GM19455 (cell line): ENCODE results near the gene DDX41.
A peak's percentile ranks its signal among the peaks of the same experiment; 100 is the strongest.

Experiments used
- ATAC-seq: cut with Tn5 transposase; IDR thresholded peaks from one replicate; pipeline ENCODE4 v1.9.1; 2021; ENCODE audit not compliant: unreplicated experiment

Gene DDX41

DNA sequence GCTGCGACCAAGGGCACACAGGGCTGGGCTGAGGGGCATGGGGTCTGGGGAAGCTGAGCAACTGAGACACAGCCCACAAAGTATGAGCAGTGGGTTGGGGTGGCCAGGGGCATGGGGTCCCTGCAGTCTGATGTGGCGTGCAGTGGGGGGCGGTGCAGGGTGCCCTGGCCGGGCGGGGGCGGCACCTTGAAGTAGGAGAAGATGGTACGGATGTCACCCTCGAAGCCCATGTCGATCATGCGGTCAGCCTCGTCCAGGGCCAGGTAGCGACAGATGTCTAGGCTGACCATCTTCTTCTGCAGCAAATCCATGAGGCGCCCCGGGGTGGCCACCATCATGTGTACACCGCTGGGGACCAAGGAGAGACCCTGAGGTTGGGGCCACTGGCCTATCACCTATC is 3.3 kb downstream of the DDX41 start:
- no peak for ATAC-seq

DNA sequence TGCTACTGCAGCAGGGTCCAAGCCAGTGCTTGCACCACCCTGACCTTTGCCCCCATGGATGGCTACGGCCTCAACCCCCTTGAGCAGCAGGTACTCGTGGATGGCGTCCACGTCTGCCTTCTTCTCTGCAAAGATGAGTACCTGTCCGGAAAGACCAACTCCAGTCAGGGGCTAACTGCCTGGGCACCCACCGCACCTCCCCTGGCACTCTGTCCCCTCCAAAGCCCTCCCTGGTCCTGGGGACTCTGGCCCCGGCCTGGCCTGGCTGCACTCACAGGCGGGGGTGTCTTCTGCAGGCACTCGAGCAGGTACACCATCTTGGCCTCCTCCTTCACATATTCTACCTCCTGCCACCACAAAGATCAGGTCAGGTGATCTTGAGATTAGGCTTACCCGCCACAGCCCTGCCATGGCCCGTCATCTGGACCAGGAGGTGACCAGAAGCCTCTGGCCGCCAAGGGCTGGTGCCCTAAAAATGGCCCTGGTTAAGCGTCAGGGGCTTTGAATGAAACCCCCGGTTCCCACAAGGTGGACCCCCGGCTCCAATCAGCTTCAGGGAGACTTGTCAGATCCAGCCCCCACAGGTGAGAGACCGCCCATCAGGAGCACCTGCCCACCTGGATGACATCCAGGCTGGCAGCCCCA is 3.9 kb downstream of the DDX41 start:
- no peak for ATAC-seq

DNA sequence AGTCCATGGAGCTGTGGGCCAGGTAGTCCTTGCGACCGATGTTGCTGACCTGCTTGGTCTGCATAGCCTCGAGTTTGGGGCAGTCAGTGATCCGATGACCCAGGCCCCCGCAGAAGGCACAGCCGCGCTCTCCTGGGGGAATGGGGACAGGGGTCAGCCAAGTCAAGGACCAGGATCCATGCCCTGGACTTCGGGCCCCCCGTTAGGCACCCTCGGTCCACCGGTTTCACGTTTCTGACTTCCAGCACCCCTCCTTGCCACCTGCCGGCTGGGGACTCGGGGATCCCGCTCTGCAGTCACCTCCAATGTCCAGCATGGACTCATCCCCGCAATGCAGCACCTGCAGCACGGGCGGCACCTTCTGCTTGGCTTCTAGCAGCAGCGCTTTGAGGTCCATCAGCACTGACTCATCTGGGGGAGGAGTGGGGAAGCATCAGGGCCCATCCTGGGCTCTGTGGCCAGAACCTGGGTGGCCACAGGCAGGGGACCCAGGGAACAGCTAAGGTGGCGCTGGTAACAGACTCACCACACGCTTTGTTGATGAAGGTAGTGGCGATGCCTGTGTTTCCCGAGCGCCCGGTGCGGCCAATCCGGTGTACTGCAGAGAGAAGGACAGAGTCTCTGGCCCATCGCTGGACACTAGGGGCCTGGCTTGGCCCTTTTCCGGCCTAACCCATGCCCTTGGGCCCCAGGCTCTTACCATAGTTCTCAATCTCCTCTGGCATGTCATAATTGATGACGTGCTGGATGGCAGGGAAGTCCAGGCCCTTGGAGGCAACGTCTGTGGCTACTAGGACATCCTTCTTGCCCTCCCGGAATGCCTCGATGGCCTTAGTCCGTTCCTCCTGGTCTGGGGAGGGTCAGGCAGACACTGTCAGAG is 4.7 kb downstream of the DDX41 start:
- no peak for ATAC-seq

DNA sequence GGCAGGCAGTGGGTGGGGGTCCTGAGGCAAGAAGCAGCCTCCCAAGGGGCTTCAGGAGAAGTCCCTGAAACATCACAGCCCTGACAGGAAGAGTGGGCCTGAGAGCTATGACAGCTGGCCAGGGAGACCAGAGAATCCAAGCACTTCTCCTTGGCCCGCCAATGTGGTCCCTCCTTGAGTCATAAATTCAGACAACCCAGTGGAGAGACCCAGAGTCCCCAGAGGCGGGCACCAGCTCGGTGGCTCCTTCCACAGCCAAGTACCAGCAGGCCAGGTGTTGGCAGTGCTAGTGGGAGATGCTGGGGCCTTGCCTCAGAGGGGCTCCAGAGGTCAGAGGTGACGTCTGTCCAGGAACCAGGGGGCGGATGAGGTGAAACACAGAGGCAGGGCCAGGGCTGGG is 5.6 kb downstream of the DDX41 start:
- no peak for ATAC-seq

DNA sequence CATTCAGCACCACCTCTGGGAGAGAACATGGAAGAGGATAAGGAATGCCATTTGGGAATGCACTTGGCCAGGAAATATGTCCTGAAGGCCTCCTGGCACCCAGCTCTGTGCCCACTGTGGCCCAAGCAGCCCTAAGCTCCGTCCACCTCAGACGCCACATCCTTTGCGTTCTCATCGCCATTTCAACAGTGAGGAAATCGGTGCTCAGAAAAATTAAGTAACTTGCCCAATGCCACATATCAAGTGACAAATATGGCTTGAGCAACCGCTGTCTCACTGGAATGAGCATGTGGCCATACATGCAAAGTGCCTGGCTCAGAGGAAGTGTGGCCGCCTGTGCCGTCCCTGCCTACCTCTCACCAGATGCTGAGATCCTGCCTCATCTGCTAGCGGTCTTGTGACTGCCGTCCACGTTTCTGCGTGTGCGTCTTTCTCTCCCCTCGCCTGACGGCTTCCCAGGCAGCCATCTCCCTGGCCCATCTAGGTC is 6.2 kb downstream of the DDX41 start:
- no peak for ATAC-seq

DNA sequence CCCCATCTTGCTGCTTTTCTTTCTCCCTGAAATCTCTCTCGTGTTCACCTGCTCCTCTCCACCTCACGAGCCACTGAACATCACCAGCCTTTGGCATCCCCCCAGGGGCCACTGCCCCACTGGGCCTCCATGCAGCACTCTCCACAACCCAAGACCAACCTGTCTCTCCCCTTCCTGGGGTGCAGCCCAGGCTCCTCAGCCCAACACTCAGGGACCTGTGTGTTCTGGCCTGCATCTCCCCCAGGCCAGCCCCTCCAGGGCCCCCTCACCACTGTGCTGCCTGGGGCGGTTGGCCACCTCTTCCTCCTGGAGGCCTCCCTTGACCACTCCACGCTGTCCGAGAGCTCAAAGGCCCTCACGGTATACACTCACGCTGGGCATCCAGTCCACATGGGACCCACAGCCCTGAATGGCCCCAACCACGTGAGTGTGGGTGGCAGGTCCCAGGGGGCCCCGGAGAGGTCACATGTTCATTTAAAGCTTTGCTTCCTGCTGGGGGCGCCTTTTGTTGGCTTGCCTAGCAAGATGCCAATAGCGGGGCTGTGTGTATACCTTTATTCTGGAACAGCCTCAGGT is 6.7 kb downstream of the DDX41 start:
- ATAC-seq = peak; percentile 15

DNA sequence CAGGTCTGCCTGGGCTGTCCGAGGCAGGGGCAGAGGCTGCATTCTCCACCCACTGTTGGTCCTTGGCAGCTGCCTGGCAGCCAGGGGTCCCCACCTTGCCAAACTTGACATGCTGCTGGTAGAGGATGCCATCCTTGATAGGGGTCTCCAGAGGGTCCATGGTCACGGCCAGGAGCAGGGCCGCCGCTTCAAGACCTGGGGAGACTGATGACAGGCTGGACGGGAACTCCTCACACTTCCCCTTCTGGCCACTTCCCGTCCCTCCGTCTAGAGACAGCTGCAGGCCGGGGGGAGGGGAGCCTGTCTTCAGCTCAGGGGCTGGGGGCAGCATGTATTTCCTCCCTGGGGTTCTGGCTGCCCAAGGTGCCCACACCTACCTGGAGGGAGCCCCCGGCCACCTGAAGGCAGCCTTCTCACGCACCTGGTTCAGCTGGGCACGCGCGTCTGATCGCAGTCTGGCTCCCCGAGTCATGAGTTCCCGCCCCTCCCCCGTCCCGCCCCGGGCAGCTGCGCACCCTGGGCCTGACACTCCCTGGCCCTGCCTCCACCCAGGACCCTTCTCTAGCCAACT is 7.3 kb downstream of the DDX41 start, which contains the start of gene DOK3:
DOK3 (minus strand) TSS at position 446 of the 571 bp plus-strand sequence; CDS start at position 160, 286 bp downstream.
- ATAC-seq = peak; percentile 37

DNA sequence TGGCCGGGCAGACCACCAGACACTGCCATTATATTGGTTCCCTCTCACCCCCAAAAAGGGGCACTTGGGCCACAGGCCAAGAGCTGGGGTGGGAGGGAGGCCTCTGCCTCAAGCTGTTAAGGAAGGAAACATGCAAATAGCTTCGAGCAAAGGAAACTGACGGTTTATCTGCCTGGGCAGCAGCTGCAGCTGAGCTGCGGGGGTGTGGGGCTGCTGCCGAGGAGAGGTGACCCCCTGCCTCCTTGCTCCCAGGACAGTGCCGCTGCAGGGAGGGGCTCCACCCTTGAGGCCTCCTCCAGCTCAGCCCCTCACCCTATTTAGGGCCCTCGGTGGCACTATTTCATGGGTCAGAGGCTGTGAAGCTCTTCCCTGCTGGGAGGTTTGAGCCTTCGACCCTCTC is 7.9 kb downstream of the DDX41 start:
- peak; percentile 38 for ATAC-seq

DNA sequence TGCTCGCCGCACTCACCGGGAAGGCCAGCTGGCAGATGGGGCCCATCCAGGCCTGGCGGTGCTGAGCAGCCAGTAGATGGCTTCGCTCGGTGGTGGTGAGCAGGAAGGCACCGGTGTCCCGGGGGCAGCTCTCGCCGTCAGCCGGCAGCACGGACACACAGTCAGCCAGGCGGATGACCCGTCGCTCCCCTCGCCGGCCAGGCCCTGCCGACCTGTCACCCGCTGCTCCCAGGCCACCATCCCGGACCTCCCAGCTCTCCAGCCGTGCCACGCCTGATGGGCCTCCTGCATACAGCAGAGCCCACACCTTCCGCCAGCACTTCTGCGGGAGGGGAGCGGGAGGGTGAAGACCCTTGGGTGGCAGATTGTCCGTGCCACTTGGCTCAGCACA is 8.5 kb downstream of the DDX41 start:
- no peak for ATAC-seq

DNA sequence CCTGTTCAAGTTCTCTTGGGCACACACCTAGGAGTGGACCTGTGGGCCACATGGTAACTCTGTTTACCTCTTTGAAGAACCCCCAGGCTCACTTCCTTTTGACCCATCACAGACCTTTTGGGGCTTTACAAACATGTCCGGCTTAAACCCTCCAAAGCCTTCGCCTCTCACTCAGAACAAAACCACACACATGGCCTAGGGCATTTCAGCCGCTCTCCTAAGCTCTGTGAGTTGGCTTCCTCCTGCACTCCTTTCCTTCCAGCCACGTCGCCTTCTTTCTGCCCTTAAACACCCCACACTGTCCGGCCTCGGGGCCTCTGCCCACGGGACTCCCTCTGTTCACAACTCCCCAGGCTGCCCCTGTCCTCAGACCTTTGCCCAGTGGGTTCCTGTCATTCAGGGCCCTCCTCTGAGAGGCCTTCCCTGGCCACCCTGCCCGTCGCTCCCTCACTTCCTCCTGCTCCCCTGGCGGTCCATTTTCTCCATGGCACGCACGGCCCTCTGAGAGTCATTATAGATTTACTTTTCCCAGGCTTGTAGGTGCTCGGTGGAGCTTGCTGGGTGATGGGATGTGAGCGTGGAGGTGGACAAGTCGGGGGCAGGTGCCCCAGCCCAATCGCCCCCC is 9.1 kb downstream of the DDX41 start:
- no peak for ATAC-seq

DNA sequence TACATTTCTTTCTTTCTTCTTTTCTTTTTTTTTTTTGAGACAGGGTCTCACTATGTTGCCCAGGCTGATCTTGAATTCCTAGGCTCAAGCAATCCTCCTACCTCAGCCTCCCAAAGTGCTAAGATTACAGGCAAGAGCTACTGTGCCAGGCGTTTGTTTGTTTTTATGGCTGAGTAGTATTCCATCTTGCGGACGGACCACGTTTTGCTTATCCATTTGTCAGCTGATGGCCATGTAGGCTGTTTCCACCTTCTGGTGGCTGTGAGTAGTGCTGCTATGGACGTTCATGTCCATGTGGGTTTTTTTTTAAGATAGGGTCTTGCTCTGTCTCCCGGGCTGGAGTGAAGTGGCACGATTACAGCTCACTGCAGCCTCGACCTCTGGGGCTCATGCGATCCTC is 9.6 kb downstream of the DDX41 start:
- no peak for ATAC-seq

DNA sequence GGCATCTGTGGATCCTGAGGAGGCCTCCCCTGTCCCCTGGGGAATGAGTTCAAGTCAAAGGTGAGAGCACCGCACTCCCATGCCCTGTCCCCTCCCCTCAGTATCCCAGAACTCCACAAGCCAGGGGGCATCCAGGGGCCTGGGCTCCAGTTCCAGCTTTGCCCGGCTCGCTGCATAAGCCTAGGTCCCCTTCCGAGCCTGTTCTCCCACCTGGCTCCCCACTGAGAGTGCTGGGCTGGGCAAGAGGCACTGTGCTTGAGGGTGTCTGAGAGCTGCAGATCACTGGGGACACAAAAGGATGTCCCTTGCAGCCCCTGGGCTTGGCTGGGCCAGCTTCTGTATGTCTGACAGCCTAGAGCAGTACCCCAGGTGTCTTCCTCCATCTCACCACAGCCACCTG is 11.7 kb downstream of the DDX41 start:
- ATAC-seq = no peak

DNA sequence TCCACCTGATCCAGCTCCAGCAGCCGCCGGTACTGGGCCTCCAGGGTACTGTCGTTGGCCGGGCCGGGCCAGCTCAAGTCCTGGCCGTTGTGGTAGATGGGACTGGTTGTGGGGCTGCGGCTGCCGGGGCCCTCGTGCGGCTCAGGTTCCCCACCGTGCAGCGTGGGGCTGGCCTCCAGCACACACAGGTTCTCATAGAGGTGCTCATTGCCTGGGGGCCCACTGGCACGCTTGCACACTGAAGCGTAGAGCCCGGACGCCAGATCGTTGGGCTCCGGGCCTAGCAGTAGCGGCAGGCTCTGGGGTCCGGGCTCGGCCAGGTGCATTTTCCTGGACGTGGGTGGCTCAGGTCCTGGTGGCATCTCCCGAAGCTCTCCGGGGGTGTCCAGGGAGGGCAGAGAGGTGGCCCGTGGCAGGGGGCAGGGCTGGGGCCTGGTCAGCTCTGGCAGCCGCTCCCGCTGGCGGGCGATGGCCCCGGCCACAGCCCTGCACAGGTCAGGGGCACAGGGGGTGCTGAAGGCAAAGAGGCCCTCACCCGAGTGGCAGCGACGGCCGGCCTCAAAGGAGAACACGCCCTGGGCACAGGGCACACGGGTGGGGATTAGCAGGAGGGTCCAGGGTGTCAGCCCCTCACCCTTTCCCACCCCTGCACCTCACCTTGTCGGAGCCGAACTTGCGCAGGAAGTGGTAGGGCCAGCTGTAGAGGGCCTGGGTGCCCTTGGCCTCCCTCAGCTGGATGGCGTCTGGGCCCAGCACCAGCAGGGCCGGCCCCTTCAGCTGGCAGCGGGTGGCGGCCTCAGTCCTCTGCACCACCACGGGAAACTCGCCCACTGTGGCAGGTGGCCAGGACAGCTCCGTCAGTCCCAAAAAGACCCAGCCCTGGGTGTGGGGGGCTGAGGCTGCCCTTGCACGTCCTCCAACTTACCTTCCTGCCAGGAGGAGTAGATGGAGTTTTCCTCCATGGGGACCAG is 12.4 kb downstream of the DDX41 start:
- ATAC-seq = no peak

DNA sequence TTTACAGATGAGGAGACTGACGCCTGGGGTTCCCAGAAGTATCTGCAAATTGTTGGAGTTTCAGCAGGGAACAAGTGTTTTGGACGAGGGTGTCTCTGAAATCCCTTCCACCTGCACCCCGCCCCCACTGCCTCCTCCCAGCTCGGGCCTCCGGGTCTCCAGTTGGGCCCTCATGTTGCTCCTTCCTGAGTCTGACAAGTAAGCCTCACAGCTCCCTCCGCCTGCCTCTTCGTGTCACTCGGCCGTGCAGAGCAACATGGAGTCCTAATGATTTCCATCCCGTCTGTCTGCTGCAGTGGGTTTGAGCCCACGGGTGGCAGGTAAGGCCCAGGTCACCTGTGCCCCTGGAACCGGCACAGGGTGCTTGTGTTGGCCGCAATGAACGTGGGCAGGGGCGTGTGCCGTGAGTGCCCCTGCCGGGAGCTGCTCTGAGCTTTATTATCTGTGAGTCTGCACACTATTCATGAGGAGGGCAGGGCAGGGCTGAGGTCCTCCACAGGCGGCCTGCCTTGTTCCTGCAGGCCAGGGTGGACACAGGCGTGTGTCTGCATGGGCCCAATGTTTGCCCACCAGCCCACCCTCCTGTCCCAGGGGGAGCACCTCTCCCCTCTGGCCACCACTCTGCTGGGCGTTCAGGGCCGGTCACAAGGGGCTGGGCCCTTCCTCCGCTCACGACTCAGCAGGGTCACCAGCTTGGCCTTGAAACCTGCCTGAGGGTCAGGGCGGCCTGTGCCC is 13.2 kb downstream of the DDX41 start:
- ATAC-seq = no peak

DNA sequence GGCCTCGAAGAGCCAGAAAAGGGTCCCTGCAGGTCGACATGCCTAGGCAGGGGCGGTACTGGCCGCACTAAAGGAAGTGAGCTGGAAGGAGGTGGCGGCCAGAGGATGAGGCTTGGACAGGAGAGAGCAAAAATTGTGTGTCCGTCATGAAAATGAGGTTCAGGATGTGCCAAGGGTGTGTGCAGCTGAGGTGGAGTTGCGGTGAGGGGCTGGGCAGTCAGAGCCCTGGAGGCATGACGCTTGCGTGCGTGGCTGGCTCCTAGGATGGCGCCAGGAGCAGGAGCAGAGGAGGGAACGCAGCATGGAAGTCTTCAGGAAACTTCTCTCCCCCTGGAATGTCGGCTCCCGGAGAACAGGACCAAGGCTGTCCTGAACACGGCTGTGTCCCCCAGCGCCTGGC is 13.9 kb downstream of the DDX41 start:
- ATAC-seq = no peak

DNA sequence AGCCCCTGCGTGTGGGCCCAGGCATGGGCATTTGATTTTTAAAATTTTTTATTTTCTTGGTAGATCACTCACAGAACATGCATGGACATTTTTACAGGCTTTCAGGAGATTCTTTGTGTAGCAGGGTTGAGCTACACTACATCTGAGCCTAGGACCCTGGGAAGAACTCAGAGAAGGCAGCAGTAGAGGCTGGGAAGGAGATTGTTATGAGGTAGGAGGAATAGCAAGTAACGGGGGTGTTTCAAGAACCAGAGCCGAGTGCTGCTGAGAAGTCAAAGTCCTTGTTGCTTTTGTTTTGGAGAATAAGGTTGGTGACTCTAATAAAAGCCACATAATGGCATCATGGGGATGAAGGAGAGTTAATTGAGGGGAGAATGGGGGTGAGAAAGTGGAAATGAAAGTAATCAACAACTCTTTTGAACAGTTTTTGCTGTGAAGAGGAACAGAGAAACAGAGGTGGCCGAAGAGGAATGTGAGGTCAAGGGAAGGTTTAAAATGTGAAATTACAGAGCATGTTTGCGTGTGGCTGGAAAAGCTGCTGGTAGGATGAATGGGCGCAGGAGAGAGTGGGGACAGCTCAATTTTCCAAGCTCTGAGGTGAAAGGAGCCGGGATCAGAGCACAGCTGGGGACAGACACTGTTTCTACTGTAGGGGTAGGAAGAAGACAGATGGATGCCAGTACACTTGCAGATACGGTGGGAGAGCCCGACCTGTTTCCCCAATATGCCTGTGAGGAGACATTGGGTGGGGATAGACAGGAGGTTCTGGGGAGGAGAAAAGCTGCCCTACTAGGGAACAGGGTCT is 14.7 kb downstream of the DDX41 start:
- ATAC-seq = no peak

DNA sequence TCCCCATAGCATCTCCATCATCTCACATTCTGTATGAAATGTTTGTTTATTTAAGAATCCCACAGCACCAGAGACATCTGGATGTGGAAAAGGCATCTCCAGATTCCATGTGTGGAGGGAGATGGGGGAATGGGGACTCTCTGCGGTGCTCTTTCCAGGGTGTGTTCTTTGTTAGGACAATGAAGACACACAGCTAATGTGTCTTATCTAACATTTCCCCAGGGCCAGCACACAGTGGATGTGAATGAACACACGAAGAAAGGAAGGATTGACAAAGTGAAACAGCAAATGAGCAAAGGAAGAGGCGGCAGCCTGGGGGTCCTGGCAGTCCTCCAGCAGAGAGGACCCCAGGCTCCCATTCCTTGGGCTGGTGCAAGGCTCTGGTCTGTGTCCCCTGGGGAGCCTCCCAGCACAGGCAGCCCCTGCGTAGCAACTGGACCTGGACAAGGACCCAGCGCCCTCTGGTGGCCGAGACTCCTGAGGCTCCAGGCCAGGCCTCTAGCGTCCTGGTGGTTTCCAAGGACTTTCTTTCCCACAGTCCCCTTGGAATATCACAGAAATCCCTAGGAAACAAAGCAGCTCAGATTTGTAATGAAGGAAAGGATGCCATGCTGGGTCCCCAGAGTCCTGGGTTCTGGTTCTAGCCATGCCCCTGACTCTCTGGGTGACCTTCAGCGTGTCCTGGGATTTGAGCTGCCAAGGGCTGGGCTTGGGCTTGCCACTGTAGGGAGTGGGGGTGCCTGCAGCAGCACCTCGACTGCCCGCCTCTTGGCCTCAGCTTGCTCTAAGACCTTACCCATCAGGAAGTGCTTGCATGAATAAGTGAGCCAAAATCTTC is 15.9 kb downstream of the DDX41 start:
- no peak for ATAC-seq

DNA sequence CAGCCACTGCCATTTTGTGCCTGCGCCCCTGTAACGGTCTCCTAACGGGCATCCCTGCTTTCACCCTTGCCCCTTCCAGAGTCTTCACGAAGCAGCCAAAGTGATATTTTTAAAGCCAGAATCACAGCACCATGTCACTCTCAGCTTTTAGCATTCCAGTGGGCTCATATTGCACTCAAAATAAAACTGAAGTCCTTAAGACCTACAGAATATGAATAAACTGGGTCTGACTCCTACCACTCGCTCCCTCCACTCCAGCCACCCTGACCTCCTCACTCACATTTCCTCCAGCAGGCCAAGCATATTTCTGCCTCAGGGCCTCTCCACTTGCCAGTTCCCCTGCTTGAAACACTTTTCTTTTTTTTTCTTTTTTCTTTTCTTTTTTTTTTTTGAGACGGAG is 16.9 kb downstream of the DDX41 start:
- no peak for ATAC-seq
